Activated CD4-positive, alpha-beta T cell treated with anti-CD3 and anti-CD28 coated beads for 48 hours (primary cell): ENCODE results near the gene AQP10.
"Not testable (repeated sequence)": the region's sequence is repeated elsewhere in the genome, so short reads cannot be mapped to it uniquely, and the experiment has no call there.

ENCODE experiments used
- DNase-seq: peaks from one replicate; pipeline ENCODE4 v3.0.0-alpha.2; 2020

The AQP10 gene

DNA sequence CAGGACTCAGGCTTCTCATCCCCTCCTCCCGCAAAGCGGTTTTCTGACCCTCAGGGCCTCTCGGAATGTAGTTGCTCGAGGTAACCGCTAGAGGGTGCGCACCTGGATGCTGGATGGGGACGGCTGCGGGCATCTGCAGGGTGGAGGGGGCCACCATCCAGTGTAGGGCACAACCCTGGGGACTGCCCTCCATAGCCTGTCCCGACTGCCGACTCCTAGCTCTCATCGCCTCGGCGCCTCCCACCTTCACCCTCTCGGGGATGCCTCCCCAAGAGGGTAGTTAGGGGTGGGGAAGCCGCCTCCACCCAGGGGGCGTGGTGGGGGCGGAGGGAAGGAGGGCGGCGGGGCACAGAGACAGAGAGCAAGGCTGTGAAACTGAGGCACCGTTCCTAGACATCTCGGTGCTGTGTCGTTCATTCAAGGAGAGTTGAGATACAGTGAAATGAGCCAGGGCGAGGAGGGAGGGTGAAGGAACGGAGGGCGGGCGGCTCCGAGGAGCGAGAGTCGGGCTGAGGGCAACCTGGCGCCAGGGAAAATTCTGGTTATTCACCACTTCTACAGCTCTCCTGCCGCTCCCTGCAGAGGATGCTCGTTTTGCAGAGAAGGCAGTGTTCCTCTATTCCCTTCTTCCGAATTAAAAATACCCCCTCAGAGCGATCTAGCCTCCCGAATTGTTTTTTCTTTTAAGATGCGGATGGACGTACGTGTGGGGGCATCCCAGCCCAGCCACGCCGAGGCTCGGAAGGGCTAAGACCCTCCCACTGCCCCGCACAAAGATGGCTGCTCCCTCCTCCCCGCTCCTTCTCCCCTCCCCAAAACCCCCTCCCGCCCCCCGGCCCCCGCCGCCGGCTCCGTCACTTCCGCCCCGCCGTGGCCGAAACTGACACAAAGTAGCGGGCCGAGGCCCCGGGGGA lies 4.0 kb downstream of the AQP10 start, which contains the start of gene ATP8B2:
ATP8B2 (plus strand) TSS at position 857 of the 914 bp plus-strand sequence. CDS start 2,617 bp downstream, outside the sequence.
- peak; percentile 89 for DNase-seq

DNA sequence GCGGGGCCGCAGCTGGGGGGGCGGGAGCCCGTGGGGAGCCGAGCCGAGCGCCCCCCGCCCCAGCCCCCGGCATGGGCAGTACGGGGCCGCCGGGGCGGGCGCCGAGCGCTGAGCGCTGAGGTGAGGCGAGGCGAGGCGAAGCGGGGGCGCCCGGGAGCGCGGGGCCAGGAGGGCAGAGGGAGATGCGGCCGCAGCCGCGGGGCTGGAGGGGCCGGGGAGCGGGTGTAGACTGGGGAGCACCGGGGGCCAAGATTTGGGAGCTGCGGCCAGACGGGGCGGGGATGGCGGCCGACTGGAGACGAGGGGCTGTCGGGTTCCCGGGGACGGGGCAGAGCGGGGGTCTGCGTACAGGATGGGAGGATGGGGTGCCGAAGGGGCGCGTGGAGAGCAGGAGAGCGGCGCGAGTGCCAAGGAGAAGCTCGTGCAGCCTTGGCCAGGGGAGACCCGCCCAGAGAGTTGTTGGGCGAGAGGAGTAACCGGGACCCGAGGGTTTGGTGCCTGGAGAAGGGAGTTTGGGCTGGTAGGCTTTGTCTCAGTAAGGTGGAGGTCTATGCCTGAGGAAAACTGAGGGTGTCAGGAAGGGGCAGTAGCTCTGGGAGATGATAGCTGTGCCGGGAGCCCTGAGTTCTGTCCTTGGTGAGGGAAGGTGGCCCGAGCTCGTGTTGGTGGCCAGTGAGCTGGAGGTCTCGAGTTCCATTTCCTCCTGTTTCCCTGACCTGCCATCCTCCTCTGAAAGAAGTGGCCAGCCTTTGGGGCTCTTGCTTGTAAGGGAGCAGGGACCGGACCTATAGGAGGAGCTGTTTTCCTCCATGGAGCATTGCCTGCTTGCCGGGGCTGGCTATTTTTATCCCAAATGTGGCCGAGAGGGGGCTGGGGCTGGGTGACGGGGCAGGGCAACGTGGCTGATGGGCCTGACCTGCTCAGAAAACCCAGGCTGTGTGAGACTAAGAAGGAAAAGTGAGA lies 5.0 kb downstream of the AQP10 start:
- DNase-seq = peak; percentile 64

DNA sequence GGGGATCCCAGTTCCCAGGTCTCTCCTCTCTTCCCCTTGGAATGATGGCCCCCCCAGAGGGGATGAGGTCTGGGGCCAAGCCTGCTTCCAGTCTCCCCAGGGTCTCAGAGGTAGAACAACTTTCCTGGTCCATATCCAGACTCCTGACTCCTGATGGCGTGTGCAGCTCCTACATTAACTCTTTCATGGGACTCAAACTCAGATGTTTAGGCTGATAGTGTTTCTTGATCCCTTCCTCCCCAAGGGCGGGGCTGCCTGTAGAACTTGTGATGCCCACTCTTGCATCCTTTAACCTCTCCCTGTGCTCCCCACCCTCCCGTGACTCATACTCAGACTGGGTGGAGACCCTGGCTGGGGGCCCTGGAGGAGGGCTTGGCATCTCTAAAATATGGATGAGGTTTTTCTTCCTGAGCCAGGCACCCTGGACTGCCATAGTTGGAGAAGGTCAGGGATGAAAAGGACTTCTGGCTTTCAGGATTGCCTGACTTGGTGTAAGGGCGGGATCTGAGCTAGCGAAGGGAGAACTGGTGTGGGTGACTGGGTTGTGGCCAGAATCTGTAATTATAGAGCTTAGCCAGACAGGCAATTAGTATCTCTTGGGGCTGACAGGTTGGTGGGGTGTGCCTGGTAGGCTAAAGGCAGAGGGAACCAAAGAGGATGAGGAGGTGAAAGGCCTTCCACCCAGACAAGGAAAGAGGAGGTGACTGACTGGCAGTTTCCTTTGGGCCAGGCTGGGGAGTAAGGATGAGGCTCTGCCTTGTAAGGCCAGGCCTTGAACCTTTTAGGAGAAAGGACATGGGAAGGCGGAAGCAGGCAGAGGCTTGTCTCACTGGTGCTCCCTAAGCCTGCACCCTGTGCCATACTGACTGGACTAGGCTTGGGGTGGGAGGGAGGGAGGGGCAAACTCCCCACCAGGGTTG lies 5.9 kb downstream of the AQP10 start:
- DNase-seq = no peak

DNA sequence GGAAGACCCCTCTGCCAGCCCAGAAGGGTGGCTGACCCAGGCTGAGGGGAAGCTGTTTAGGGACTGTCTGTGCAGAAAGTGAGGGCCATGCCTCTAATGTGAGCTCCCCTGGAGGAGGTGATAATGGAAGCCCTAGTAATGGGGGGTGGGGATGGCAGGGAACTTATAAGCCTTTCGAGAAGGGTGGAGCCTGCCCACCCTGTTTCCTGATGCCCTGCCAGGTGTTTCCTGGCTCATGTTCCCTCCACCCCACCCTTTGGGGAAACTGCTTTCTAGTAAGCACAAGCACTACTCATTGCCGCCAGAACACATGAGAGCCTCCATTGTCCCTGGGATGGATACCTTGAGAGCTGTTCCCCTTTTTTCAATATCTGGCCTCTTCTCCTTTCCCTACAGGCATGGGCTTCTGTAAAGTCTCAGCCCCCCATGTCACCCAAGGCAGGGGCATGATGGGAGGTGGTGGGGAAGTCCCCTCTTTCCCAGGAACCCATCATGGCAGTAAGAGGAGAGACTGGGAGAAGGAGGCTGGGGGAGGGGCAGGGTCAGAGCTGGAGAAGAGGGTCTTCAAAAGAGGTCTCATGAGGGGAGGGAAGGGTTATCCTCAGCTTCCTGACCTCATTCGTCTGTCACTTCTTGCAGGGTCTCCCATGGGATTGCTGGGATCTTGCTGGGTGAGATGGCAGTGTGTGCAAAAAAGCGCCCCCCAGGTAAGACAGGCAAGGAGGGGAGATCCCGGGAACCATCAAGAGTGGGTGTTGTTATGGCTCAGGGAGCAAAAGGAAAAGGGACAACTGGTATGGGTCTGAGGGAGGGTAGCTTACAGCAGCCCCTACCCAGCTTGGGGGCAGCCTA lies 6.8 kb downstream of the AQP10 start:
- peak; percentile 17 for DNase-seq

DNA sequence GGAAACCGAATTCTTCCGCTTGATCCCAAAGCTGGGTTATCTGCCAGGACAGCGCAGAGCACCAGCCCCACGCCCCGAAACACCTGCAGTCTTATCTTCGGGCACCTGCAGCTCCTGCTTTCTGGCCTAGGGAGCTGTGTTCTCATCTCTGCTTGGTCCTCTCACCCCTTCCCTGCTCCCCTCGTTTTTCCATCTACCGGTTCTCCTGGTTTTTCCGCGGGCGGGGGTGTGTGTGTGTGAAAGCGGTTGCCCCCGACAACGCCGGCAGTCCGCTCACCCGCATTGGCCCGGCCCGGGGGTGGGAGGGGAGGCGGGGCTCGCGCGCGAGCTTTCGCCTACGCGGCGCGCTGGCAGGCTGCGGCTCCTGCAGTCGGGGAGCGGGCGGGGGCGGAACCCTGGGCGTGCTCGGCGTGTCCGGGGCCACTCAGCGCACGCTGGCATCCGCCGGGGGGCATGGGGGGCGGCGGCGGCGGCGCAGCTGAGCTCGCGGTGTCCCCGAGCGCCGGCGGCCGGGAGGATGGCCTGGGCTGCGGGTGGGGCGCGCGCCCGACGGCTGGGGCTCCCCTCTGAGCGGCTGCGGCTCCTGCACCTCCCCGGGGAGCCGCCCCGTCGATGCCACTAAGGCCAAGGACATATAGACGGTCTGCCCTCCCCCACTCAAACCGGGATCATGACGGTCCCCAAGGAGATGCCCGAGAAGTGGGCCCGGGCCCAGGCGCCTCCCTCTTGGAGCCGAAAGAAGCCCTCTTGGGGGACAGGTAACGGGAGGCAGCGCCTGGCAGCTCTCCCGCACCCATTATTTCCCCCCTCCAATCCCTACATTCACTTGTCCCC lies 7.6 kb downstream of the AQP10 start:
- peak; percentile 87 for DNase-seq

DNA sequence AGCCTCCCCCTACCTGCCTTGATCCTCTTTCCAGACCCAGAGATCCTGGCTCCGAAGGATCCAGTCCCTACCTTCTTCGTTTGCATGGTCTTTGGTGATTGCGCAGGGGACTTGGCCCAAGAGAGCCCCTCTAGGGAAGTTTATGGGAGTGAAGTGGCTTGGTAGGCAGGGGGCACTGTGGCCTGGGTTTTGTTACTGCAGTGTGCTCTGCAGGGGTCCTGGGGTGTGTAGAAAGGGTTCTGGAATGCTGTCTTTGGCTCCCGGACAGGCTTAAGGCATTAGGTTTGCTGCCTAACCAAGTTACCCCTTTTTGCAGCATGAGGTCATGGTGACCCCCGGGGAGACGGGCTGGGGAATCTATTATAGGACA lies 8.2 kb downstream of the AQP10 start:
- no peak for DNase-seq

DNA sequence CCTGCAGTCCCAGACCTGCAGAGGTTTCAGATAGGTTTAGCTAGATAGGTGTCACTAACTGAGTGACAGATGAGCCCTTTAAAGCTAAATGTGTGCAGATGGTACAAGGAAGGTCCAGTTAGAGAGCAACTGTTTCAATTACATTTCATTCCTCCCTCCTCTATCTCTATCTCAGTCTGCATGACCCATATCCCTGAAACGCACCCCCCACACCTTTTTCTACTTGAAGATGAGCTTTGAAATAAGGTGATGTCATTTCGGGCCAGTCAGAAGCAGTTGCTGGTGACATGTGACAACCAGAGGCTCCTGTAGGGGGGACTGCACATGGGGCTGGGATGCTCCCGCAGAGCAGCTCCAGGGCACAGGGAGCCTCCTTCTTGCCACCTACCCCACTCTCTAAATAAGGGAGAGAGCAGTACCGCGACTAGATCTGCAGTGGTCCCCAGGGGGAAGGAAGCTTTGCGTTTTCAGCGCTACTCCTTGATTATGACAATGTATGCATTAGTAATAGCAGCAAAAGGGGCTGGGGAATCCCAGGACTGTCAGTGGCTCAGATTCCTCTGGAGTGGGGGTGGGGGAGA lies 8.7 kb downstream of the AQP10 start:
- peak; percentile 51 for DNase-seq

DNA sequence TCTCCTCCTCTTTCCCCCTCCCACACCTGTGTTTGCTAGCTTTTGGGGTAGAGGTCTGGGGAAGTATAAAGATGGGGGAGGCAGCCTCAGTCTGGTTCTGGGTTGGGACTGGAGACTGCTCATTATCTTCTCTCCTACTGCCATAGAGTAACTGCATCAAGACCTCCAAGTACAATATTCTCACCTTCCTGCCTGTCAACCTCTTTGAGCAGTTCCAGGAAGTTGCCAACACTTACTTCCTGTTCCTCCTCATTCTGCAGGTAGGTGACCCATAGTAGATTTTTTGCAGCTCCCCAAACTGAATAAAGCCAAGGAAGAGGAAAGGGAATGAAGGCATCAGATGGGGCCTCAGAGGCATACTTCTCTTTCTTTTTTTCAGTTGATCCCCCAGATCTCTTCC lies 9.8 kb downstream of the AQP10 start:
- DNase-seq = no peak

DNA sequence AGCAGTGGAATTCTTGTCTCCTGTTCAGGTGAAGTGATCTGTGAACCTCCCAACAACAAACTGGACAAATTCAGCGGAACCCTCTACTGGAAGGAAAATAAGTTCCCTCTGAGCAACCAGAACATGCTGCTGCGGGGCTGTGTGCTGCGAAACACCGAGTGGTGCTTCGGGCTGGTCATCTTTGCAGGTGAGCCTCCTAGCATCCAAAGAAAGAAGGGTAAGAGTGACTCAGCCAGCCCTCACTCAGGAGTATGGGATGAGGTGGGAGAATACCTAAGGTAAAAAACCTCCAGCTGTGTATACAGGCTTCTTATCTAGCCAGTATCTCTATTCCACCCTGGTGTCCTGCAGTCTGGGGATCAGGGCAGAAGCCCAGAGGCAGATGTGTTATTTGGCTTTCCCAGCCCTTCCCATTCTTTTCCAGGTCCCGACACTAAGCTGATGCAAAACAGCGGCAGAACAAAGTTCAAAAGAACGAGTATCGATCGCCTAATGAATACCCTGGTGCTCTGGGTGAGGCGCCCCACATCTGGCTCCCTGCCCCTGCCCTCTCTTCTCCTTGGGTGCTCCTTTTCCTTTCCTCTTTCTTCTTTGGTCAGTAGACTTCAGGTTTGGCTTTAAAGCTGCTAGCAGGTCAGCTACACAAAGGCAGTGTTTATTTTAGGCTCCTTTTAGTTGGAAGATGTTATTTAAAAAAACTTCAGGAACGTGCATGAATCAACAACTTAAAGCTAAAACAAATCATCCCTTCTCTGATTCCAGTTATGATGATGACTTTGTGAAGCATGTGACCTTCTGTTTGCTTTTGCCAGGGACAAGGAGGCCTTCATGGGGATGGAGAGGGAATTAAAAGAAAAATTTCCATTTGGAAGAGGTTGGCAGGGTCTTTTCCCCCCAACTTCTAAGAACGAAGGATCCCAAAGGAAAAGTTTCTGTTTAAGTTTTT lies 13.5 kb downstream of the AQP10 start:
- DNase-seq = no peak

DNA sequence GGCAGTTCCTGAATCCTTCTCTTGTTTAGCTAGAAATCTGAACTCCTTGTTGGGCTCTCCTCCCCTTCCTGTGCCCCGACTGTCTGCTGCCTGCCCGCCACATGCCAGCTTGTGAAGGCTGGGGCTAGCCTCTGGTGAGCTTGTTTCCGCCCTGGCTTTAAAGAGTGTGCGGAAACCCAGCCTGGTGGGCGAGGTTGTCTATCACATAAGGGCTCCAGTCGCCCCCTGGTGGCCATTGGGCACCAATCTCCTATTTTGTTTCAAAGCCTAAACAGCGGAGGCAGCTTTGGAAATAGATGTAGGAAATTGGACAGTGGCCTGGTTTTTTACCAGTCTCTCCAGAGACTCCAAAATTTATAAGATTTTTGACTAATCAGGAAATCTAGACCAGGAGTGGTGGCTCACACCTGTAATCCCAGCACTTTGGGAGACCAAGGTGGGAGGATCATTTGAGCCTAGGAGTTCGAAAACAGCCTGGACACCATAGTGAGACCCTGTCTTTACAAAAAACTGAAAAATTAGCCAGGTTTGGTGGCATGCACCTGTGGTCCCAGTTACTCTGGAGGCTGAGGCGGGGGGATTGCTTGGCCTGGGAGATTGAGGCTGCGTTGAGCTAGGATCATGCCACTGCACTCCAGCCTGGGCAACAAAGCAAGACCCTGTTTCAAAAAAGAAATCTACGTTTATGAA lies 14.3 kb downstream of the AQP10 start:
- peak; percentile 96 for DNase-seq

DNA sequence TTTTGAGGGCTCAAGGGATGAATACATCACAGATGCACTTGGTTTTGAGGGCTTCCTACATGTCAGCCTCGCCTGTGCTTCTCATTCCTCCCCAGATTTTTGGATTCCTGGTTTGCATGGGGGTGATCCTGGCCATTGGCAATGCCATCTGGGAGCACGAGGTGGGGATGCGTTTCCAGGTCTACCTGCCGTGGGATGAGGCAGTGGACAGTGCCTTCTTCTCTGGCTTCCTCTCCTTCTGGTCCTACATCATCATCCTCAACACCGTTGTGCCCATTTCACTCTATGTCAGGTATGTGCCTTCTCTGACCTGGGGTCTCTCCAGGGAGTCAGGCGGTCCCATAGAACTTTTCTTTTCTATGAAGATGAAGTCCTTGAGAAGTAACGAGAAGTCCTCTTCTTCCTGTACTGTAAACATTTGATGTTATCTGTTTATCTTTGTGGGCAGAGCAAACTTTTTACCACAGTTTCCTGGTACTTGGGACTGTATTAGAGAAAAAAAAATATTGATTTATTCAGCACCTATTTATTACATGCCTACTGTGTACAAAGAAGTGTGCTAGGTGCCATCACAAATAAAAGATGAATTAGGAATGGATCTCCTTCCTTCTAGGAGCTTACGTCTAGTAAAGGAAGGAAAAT lies 16.5 kb downstream of the AQP10 start:
- DNase-seq = no peak

DNA sequence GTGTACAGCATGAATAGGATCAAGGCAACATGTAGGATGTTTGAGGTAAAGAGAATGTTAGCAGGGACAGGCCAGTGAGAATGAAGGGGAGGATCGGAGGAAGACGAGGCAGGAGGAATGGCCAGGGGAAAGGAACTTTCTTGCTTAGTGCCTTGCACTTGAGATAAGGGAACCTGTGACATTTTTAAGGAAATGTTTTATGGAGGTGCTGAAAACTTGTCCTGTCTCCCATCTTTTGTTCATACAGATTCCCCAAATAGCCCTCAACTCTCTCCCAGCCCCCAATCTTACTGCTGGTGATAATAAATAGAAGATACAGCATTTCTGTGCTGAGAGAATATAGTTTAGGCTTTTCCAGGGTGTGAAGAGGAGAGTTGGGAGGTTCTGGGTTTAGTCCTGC lies 18.0 kb downstream of the AQP10 start:
- DNase-seq = no peak

DNA sequence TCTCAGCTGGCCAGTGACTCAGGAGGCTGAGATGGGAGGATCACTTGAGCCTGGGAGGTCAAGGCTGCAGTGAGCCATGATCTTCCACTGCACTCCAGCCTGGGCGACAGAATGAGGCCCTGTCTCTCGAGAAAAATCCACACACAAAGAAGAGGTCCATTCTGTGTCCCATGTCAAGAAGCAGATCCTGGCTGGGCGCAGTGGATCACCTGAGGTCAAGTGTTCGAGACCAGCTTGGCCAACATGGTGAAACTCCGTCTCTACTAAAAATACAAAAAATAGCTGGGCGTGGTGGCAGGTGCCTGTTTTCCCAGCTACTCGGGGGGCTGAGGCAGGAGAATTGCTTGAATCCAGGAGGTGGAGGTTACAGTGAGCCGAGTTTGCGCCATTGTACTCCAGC lies 20.5 kb downstream of the AQP10 start:
- not testable (repeated sequence) for DNase-seq

DNA sequence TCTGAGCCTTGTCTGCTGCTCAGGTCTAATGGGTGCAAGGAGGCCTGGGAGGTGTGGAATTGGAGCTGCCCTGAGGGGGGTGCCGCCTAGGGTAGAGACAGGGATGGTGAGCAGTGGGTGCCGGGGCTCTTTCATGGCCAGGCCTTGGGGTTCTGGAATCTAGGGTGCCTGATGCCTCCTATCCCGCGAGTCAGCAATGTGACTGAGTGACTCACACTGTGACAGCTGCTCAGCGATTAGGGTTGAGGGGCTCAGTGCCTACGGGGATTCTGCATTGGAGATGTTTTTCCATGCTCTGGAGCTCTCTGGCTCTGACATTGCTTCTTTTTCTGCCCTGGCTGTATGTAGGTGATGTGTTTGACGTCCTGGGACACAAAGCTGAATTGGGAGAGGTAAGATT lies 21.2 kb downstream of the AQP10 start:
- peak; percentile 15 for DNase-seq

DNA sequence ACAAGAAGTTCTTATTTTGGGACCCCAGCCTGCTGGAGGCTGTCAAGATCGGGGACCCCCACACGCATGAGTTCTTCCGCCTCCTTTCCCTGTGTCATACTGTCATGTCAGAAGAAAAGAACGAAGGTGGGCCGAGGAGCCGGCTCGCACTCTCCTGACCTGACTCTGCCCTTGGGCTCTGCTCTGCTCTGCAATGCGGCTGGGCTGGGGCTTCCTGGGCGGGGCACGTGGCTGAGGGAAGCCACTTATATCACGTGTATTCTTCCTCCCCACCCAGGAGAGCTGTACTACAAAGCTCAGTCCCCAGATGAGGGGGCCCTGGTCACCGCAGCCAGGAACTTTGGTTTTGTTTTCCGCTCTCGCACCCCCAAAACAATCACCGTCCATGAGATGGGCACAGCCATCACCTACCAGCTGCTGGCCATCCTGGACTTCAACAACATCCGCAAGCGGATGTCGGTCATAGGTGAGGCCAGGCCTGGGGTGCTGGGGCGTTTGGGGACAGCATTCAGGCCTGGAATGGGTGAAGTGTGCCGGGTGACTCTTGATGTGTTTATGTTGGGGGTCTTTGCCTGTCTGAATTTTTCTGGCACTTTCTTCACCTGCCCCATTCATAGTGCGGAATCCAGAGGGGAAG lies 22.1 kb downstream of the AQP10 start:
- DNase-seq = peak; percentile 74

DNA sequence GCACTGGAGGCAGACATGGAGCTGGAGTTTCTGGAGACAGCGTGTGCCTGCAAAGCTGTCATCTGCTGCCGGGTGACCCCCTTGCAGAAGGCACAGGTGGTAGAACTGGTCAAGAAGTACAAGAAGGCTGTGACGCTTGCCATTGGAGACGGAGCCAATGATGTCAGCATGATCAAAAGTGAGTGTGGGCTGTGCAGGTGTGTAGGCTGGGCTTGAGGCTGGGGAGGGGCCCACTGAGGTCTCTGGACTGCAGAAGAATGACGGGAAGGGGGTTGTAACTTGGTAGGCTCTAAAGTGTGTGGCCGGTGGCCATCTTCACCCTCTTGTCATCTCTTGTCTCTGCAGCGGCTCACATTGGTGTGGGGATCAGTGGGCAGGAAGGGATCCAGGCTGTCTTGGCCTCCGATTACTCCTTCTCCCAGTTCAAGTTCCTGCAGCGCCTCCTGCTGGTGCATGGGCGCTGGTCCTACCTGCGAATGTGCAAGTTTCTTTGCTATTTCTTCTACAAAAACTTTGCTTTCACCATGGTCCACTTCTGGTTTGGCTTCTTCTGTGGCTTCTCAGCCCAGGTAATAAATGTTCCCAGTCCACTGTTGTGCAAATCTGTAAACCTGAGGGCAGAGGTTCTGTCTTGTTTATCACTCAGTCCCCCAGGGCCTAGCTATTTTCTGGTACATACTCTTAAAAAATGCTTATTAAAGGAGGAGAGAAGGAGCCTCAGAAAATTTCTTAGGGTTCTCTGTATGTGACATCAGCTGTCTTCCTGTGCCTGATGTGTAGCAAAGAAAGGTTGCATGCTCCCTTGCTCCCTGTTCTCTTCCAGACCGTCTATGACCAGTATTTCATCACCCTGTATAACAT lies 24.3 kb downstream of the AQP10 start:
- DNase-seq = peak; percentile 88
